ENCODE data around the gene PEX13. TPM values are rescaled to one million over a fixed set of nuclear protein-coding genes. Genes with fewer than 3 reads are reported as not detected.
A peak's percentile ranks its signal among the peaks of the same experiment; 100 is the strongest.

PEX13 gene
- total and polyA plus RNA-seq, 10 of the 15 experiments (the other 5 are each of a cell fraction or from before 2014, with no cell fraction given) = 2.6 to 27.6 (median 17.8) TPM

DNA sequence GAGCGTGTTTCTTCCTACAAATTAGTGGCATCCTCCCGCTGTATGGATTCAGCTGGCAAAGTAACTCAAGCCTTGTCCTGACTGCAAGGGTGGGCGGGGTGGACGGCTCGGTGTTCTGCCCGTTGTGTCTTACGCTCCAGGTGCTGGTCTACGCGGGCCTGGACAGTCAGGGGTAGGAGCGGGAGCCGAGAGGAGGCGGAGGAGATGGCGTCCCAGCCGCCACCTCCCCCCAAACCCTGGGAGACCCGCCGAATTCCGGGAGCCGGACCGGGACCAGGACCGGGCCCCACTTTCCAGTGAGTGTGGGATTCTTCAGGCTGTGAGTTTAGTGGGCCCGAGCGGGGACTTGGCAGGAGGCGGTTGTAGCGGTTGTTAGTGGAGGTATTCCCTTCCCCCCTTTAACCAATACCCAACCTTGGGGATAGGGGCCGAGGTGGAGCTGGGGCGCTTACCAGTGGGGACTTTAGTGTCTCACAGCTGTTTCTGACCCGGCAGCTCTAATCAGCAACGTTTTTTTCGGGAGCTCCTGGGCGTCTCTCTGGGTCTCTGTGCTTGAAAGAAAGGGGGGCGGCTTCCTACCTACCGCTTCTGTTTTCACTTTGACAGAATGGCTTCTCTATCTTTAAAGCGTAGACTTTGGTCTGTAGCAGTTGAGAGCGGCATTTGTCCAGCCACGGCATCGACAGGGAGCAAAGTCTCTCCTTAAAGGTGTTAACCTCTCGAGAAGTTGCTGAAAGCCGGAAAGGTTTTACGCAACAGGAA lies at the start of gene PEX13, which contains the start of gene PUS10 (continued):
- TF ChIP-seq NFIC (IDR thresholded peaks at IDR 0.05; ENCODE audit: low read depth, low read length) (no peak), ESRRA (IDR thresholded peaks at IDR 0.05; ENCODE audit: low read length) (no peak), ZBED1 (IDR thresholded peaks at IDR 0.05; ENCODE audit: borderline replicate concordance) (no peak), TCF7 (IDR thresholded peaks at IDR 0.05; ENCODE audit: borderline replicate concordance) (no peak), SMARCA5 (IDR thresholded peaks at IDR 0.05) (0 out of 2 replicates have a peak, but pooled peaks have one; percentile 27), ZNF24 (IDR thresholded peaks at IDR 0.05) (0 out of 2 replicates have a peak, but pooled peaks have one; percentile 0), SMAD1 (IDR thresholded peaks at IDR 0.05; ENCODE audit: low read depth, partially characterized antibody) (no peak), JUNB (IDR thresholded peaks at IDR 0.05) (no peak; the same call in 1 of the 2 replicates), WRNIP1 (IDR thresholded peaks at IDR 0.05; ENCODE audit: borderline replicate concordance, low read depth, low read length) (no peak), HDAC6 (IDR thresholded peaks at IDR 0.05; ENCODE audit: unreplicated experiment) (no peak), BCL11A (IDR thresholded peaks at IDR 0.05; ENCODE audit: low read depth, low read length) (0 out of 2 replicates have a peak, but pooled peaks have one; percentile 48), SPI1 (IDR thresholded peaks at IDR 0.05; ENCODE audit: borderline replicate concordance, insufficient read depth, low read depth, low read length) (peak; percentile 33; the same call in 1 of the 2 replicates), HDAC2 (IDR thresholded peaks at IDR 0.05) (no peak), YBX1 (IDR thresholded peaks at IDR 0.05) (no peak), NFXL1 (IDR thresholded peaks at IDR 0.05; ENCODE audit: borderline replicate concordance) (no peak), MXI1 (IDR thresholded peaks at IDR 0.05; ENCODE audit: low read depth, low read length) (no peak; the same call in none of the 2 replicates), PML (IDR thresholded peaks at IDR 0.05; ENCODE audit: low read length) (0 out of 2 replicates have a peak, but pooled peaks have one; percentile 55), SMC3 (IDR thresholded peaks at IDR 0.05; ENCODE audit: borderline replicate concordance, low read length) (no peak), PAX8 (IDR thresholded peaks at IDR 0.05) (no peak), BRCA1 (IDR thresholded peaks at IDR 0.05; ENCODE audit: low read depth, low read length) (no peak), CBFB (IDR thresholded peaks at IDR 0.05; ENCODE audit: low read depth) (peak; percentile 3; the same call in 1 of the 2 replicates), POLR2AphosphoS5 (IDR thresholded peaks at IDR 0.05; ENCODE audit: low read length) (no peak; the same call in 1 of the 2 replicates)
- TF ChIP-seq, protein P1, sequence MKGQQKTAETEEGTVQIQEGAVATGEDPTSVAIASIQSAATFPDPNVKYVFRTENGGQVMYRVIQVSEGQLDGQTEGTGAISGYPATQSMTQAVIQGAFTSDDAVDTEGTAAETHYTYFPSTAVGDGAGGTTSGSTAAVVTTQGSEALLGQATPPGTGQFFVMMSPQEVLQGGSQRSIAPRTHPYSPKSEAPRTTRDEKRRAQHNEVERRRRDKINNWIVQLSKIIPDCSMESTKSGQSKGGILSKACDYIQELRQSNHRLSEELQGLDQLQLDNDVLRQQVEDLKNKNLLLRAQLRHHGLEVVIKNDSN (IDR thresholded peaks at IDR 0.05; ENCODE audit: borderline replicate concordance, extremely low read length, insufficient read depth, low read depth, low read length) = no peak
- TF ChIP-seq, protein P2, sequence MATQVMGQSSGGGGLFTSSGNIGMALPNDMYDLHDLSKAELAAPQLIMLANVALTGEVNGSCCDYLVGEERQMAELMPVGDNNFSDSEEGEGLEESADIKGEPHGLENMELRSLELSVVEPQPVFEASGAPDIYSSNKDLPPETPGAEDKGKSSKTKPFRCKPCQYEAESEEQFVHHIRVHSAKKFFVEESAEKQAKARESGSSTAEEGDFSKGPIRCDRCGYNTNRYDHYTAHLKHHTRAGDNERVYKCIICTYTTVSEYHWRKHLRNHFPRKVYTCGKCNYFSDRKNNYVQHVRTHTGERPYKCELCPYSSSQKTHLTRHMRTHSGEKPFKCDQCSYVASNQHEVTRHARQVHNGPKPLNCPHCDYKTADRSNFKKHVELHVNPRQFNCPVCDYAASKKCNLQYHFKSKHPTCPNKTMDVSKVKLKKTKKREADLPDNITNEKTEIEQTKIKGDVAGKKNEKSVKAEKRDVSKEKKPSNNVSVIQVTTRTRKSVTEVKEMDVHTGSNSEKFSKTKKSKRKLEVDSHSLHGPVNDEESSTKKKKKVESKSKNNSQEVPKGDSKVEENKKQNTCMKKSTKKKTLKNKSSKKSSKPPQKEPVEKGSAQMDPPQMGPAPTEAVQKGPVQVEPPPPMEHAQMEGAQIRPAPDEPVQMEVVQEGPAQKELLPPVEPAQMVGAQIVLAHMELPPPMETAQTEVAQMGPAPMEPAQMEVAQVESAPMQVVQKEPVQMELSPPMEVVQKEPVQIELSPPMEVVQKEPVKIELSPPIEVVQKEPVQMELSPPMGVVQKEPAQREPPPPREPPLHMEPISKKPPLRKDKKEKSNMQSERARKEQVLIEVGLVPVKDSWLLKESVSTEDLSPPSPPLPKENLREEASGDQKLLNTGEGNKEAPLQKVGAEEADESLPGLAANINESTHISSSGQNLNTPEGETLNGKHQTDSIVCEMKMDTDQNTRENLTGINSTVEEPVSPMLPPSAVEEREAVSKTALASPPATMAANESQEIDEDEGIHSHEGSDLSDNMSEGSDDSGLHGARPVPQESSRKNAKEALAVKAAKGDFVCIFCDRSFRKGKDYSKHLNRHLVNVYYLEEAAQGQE (IDR thresholded peaks at IDR 0.05; ENCODE audit: low read depth, low read length) = no peak
- TF ChIP-seq, protein P3, sequence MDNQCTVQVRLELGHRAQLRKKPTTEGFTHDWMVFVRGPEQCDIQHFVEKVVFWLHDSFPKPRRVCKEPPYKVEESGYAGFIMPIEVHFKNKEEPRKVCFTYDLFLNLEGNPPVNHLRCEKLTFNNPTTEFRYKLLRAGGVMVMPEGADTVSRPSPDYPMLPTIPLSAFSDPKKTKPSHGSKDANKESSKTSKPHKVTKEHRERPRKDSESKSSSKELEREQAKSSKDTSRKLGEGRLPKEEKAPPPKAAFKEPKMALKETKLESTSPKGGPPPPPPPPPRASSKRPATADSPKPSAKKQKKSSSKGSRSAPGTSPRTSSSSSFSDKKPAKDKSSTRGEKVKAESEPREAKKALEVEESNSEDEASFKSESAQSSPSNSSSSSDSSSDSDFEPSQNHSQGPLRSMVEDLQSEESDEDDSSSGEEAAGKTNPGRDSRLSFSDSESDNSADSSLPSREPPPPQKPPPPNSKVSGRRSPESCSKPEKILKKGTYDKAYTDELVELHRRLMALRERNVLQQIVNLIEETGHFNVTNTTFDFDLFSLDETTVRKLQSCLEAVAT (IDR thresholded peaks at IDR 0.05) = peak; percentile 100
- TF ChIP-seq, protein P4, sequence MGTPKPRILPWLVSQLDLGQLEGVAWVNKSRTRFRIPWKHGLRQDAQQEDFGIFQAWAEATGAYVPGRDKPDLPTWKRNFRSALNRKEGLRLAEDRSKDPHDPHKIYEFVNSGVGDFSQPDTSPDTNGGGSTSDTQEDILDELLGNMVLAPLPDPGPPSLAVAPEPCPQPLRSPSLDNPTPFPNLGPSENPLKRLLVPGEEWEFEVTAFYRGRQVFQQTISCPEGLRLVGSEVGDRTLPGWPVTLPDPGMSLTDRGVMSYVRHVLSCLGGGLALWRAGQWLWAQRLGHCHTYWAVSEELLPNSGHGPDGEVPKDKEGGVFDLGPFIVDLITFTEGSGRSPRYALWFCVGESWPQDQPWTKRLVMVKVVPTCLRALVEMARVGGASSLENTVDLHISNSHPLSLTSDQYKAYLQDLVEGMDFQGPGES (IDR thresholded peaks at IDR 0.05) = no peak

Measured in GM12878 (cell line).